GM21529 (cell line): ENCODE measurements around the gene MTRF1L.

Source experiments
- ATAC-seq: cut with Tn5 transposase; IDR thresholded peaks from one replicate; pipeline ENCODE4 v1.9.1; 2021; ENCODE audit not compliant: unreplicated experiment

The MTRF1L gene

GRCh38 chr6:153002613-153003365 lies at the start of gene MTRF1L:
Gene MTRF1L, minus strand, starts transcription at chr6:153002709. Its CDS starts 24 bp downstream, at chr6:153002685.
- peak; percentile 88 for ATAC-seq

- no peak for ATAC-seq
Measured at GRCh38 chr6:153051801-153052200, 49.3 kb upstream of the MTRF1L start.

GRCh38 chr6:153048631-153049030 lies 46.1 kb upstream of the MTRF1L start:
- ATAC-seq, result no peak

DNA sequence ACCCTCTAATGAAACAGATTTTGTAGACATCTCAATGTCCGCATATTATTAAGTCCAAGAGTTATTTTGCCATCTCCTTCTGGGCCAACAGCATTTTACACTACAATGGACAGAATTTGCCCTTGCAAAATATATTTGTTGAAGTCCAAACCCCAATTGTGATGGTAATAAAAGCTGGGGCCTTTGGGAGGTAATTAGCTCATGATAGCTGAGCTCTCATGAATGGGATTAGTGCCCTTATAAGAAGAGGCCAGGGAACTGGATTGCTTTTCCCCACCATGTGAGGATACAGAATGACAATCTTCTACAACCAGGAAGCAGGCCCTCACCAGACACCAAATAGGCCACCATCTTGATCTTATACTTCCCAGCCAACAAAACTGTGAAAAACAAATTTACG lies 44.9 kb upstream of the MTRF1L start:
- ATAC-seq, result no peak

DNA sequence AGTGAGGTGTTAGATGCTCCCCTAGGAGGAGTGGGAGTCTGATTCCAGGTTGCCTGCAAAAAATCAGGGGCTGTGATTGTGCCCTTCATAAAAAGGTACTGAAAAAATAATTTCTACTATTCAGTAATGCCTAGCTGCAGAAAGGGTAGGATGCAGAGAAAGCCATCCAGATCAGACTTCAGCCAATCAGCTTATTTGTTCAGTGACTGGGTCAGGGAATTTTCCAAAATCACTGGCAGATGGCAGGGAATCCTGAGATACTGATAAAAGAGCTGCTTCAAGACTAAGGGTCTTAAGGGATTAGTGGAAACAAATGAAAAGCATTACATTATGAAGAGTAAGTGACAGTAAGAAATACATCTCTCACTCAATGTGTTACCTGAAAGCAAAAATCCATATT lies 42.8 kb upstream of the MTRF1L start:
- ATAC-seq, result no peak

- no peak for ATAC-seq
Measured at GRCh38 chr6:153044295-153044694, 41.8 kb upstream of the MTRF1L start.

- no peak for ATAC-seq
Measured at GRCh38 chr6:153043719-153044118, 41.2 kb upstream of the MTRF1L start.

- no peak for ATAC-seq
Measured at GRCh38 chr6:153038378-153039057, 36.0 kb upstream of the MTRF1L start.

DNA sequence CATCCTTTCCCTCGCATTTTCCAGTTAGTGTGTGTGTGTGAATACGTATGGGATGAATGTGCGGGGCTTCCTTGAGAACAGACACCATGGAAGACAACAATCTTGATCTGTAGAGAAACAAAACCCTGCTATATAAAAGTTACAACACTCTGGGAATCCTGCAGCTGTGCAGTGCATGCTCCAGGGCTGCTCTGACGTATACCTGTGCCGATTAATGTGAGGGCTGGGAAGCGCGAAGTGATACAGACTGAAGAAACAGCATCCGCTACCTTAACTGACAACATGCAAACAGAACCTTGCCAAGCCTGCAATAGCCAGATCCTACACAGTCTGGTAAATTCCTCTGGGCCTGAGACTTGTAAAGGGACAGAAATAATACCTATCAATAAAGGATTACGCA lies 31.6 kb upstream of the MTRF1L start:
- no peak for ATAC-seq

GRCh38 chr6:153032255-153032882 lies 29.9 kb upstream of the MTRF1L start:
- no peak for ATAC-seq

- no peak for ATAC-seq
Measured at GRCh38 chr6:153031335-153031955, 28.9 kb upstream of the MTRF1L start.

- ATAC-seq, result no peak
Measured at GRCh38 chr6:153028963-153029362, 26.5 kb upstream of the MTRF1L start.

- ATAC-seq, result no peak
Measured at GRCh38 chr6:153028286-153028685, 25.8 kb upstream of the MTRF1L start.

DNA sequence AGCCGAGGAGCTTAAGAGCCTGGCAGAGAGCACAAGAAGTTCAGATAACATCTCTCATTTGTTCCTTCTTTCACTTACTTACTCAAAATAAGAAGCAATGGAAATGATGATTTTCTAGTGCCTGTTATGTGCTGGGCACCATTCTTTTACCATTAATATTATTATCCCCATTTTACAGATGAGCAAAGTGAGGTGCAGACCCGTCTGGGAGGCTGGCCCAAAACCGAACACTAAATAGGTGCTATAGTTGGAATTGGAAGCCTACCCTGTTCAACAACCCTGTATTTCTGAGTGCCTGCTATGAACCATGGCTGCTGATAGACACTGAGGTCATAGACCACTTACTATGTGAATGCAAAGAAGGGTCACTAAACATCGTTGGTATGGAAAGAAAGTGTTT lies 25.0 kb upstream of the MTRF1L start:
- ATAC-seq, result no peak

DNA sequence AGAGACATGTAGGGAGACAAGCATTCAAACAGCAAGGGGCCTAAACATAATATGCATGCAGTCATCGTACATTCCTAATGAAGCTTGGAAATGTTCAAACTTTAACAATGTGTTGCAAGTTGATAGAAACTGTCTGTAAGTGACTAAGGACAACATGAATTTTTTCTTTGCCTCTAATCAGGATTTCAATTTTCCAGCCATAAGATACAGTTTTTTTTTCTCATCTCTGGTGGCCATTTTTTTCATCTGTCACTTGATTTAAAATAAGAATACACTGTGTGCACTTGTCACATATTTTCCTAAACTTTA lies 22.2 kb upstream of the MTRF1L start:
- ATAC-seq, result no peak

- peak; percentile 99 for ATAC-seq
Measured at GRCh38 chr6:153023977-153024708, 21.6 kb upstream of the MTRF1L start.

DNA sequence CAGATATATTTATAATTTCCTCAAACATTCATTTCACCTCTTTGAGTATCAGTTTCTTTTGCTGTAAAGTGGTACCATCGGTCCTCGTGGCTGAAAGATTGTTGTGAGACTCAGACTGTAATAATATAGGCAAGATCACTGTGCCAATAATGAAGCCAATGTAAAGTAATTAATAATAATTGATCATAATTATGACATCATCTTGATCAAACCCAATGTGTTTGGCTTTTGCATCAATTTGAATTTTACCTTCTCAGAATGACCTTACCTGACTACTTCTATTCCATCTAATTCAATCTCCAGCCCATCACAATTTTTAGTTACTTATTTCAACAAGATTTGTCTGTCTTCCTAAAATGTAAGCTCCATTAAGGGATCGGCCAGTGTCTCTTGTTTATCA lies 15.8 kb upstream of the MTRF1L start:
- no peak for ATAC-seq

DNA sequence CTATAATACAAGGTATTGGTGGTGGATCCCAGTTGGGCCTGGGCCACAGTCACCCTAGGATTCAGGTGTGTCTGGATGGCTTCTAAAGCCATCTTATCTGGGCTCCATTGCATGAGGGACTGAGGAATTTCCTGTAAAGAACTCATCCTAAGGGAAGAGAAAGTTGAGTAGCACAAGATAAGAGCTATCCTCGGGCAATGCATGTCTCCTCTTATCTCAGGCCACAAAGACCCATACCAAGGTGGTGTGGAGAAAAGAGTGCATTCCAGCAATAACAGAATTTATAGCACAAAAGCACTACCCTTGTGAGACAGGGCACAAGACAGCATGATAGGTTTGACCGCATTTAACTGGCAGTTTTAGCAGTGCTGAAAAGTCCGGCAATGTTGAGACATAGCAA lies 14.3 kb upstream of the MTRF1L start:
- ATAC-seq, result no peak

DNA sequence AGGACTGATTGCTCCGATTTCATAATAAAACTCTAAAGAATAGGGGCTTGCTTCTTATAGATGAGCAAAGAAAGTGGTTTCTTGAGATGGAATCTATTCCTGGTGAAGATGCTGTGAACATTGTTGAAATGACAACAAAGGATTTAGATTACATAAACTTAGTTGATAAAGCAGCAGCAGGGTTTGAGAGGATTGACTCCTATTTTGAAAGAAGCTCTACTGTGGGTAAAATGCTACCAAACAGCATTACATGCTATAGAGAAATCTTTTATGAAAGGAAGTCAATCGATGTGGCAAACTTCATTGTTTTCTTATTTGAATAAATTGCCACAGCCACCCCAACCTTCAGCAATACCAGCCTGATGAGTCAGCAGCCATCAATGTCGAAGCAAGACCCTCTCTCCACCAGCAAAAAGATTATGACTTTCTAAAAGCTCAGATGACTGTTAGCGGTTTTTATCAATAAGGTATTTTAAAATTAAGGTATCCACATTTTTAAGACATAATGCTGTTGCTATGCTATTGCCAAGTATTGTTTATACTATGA lies 12.7 kb upstream of the MTRF1L start:
- ATAC-seq, result no peak

- no peak for ATAC-seq
Measured at GRCh38 chr6:153013438-153013837, 10.9 kb upstream of the MTRF1L start.

DNA sequence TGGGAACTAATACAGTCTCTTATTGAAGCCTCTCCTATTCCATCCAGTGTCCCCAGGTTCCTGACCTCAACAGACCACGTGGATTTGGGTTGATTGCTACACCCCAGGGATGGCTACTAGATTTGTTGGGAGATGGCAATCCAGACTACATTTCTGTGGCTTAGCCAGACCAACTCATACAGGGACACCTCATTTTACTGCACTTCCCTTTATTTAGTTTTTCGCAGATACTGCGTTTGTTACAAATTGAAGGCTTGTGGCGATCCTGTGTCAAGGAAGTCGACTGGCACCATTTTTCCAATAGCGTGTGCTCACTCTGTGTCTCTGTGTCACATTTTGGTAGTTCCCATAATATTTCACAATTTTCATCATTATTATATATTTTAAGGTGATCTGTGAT lies 10.3 kb upstream of the MTRF1L start:
- ATAC-seq, result no peak
